Stimulated activated CD4-positive, alpha-beta T cell treated with anti-CD3 and anti-CD28 coated beads, TNF-alpha, amount 100 ng/mL, for 48 hours (primary cell): ENCODE measurements around the gene LRRC61.

ENCODE experiments used
- DNase-seq, 3 donors: peaks; one replicate each; pipeline ENCODE4 v3.0.0-alpha.2; 2020; ENCODE audit warnings: low read depth in 3 of 3

The LRRC61 gene

GRCh38 chr7:150330211-150330885 is 7.2 kb downstream of the LRRC61 start:
- DNase-seq, result no peak

DNA sequence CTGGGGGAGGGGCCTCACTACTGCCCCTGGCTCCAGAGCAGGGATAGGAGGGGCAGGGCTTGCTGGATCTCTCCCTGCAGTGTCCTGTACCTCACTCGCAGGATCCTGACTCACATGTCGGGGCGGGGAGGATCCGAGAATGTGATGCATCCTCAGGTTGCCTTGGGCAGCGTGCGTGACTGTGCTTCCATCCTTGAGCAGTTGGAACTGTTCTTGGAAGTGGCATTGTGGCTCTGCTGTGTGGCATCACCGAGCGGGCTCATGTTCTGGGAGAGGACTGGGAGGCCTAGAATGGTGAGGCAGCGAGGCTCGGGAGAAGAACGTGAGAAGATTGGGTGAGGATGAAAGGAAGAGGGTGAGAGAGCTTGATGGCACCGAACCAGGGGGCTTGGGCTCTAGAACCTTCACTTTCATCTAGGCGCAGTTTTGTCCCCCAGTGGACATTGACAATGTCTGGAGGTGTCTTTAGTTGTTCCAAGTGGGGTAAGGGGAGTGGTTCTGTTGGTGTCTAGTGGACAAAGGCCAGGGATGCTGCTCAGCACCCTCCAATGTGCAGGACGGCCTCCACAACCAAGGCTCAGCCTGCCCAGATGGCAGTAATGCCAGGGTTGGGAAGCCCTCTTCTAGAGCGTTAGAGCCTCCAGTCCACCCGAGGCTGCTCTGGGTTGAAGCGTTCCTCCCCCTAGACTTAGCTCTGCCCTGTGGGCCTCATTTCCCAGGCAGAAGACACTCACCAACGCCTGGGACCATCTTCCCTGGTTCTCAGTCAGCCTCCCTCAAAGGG is 9.9 kb downstream of the LRRC61 start:
- no peak for DNase-seq

DNA sequence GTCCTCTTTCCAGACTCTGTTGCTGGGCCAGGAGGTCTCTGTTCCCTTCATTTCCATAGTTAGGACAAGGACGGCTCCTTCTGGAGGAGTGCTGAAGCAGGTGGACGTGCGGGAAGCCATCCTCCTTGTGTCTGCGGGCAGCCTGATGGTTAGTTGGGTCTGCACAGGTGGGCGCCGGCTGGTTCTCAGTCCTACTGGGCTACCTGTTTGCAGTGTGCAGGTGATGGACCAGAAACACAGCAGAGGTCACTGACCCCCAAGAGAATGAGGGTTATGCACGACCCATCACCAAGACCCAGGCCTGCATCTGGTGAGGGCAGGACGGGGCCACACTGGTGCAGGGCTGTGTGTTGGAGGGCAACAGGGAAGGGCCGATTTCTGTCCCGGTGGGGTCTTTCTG is 10.5 kb downstream of the LRRC61 start:
- DNase-seq, result no peak

GRCh38 chr7:150334108-150334507 is 11.0 kb downstream of the LRRC61 start:
- DNase-seq, result no peak

GRCh38 chr7:150335108-150335773 is 12.1 kb downstream of the LRRC61 start:
- DNase-seq, result no peak

GRCh38 chr7:150335774-150336112 is 12.6 kb downstream of the LRRC61 start:
- DNase-seq, result no peak

- DNase-seq, result no peak
These were observed 13.6 kb downstream of the LRRC61 start for GRCh38 chr7:150336746-150337145.

DNA sequence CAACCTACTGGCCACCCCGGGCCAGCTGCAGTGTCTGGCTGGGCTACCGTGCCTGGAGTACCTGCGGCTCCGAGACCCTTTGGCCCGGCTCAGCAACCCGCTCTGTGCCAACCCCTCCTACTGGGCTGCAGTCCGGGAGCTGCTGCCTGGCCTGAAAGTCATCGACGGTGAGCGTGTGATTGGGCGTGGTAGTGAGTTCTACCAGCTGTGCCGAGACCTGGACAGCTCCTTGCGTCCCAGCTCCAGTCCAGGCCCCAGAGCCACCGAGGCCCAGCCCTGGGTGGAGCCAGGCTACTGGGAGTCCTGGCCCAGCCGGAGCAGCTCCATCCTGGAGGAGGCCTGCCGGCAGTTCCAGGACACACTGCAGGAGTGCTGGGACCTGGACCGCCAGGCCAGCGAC is 14.0 kb downstream of the LRRC61 start:
- no peak for DNase-seq

DNA sequence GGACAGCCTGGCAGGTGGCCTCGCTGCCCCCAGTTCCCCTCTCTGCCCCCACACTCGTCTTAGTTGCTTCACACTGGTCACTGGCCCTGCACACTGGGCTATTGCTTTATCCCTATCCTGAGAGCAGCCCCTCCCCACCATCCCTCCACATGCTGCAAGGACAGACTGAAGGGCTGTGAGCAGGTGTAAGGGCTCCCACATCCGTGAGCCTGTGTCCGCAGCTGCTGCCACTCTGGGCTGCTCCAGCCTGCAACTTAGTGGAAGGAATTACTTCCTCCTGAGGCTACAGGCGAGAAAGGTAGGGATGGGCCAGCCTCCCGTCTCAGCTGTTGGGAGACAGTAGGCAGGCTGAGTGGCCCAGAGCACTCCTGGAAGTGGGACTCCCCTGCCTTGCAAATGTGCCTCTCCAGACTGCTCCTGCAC is 14.5 kb downstream of the LRRC61 start:
- no peak for DNase-seq

DNA sequence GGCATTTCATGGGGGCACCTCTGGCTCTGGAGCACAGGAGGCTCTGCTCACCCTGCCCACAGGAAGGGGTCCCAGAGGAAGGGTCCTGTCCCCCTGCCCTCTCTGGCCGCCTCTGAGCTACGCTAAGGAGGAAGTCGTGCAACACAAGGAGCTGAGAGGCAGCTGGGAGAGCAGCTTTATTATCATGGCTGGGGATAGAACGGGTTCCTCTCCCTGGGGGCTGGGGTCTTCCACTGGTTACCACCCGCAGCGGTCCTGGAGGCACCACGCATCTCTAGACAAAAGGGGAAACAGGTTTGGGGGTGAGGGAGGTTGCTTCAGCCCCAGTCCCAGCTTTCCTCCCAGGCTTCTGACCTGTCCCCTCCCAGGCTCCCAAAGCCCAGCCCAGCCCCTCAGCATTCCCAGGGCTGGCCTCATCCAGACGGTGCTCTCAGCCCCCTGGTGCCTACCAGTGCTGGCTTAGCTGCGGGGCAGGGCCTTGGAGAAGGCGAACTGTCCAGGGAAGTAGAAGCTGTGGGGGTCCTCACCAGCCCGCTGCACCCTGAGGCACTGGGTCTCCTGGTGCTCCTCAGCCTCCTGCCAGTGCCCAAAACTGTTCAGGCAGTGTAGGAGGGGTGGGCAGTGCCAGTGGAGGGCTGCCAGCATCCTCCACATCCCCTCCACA is 15.1 kb downstream of the LRRC61 start:
- no peak for DNase-seq

DNA sequence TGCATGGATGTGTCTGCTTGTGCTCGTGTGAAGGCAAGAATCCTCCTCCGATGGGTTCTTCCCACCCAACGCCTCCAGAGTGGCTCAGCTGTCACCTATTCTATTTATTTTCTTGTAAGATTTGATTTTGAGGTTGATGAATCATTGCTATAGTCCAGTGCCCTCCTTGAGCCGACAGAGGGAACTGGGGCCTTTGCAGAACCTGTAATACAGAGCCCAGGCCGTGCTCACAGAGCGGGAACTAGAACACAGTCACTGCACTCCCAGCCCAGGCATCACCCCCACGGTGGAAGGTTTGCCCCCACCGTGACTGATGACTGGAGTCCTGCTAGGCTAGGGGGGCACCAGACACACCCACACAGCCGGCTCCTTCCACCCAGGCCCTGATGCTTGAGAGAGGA is 16.3 kb downstream of the LRRC61 start:
- no peak for DNase-seq

- DNase-seq, result no peak
These were observed 17.0 kb downstream of the LRRC61 start for GRCh38 chr7:150340024-150340749.

GRCh38 chr7:150340875-150341262 is 17.7 kb downstream of the LRRC61 start:
- DNase-seq, result no peak

DNA sequence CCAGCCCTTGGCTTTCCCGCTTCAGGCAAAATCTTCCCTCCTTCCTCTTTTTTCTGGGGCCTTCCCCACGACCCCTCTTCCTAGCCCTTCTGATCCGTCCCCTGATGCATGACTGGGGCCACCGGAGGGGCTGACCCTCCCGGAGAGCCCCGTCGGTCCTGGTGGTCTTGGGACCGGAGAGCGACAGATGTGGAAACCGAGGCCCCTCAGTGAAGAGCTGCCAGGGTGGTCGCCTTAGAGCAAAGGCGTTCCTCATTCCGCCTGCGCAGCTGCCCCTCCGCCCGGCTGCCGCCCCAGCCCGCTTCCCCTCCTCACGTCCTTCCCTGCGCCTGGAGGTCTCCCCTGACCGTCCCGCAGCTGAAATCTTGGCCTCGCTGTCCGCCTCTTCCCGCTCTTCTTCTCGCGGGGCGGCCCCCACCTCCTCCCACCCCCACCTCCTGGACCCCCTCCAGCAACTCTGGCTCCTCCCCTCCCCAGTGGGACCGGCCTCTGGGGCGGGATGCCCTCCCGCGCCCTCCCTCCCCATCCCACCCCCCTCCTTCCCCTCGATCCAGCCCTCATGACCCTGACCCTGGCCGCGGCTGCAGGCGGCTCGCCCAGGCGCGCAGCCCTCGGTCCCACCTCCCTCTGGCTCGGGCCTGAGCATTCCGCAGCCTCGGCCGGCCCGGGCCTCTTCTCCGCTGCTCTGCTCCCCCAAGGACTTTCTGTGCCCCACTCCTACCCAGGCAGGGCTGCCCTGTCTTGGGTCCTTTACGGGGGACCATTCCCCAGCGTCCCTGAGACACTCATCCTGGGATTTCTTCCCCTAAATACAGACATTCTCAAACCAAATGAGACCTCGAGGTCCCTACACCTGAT is 18.3 kb downstream of the LRRC61 start, which contains the start of gene RARRES2:
Gene RARRES2, minus strand, starts transcription at position 367 of the 858 bp plus-strand sequence. CDS start 1,020 bp downstream, outside the sequence.
- no peak for DNase-seq

DNA sequence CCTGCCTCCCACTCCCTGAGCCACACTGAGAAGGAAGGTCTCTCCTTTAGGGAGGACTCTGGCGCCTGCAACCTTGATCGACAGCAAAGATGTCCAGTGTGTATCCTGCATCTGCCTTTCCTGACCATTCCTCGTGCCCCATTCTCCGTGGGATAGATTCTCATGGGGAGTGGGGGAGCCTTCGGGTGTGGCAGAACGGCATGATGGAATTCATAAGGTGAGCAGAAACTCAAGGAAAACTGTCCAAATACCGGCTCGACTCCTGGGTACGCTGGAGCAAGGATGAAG is 18.9 kb downstream of the LRRC61 start:
- no peak for DNase-seq

GRCh38 chr7:150343225-150343624 is 20.1 kb downstream of the LRRC61 start:
- DNase-seq, result no peak

DNA sequence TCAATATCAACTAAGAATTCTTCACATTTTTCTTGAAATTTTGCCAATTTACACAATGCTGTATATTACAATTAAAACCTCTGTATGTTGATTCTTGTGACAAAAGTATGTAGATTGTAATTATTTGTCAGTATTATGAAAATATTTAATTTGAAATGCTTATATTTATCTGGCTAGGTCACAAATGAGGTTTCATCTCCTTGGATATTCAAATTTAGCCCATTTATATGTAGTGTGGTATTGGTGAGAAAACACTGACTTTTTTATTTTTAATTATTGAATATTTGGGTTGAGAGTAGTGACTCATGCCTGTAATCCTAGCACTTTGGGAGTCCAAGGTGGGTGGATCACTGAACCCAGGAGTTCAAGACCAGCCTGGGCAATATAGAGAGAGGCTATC is 21.1 kb downstream of the LRRC61 start:
- no peak for DNase-seq

- DNase-seq, result no peak
These were observed 21.9 kb downstream of the LRRC61 start for GRCh38 chr7:150345012-150345411.

- no peak for DNase-seq
These were observed 23.8 kb downstream of the LRRC61 start for GRCh38 chr7:150346922-150347321.

DNA sequence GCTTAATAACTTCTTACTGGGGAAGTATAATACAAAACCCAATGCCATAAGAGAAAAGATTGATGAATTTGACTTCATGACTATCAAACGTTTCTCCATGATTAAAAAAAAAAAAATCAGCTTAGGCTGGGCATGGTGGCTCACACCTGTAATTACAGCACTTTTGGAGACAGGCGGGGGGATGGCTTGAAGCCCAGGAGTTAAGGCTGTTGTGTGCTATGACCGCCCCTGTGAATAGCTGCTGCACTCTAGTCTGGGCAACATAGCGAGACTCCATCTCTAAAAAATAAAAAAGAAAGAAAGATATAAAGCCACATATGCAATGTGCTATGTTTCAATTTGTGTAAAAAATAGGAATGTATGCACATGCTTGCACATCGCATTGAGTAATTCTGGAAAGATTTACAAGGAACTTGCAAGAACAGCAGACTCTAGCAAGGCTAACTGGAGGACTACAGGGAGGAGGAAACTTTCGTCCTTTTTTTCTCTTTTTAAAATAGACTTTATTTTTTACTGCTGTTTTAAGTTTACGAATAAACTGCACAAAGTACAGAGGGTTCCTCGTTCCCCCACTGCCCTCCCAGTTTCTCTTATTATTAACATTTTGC is 28.5 kb downstream of the LRRC61 start:
- DNase-seq, result no peak

GRCh38 chr7:150355666-150356059 is 32.5 kb downstream of the LRRC61 start:
- DNase-seq, result no peak
